SK-N-SH treated with all-trans-retinoic acid at 6 μM for 48 hours (cell line): ENCODE measurements around the gene PDLIM7.
A peak's percentile ranks its signal among the peaks of the same experiment; 100 is the strongest.

Source experiments
- ATAC-seq: fragments of 200-7000 bp; cut with Tn5 transposase; 3 replicates; pipeline ENCODE4 v1.9.1; 2020; ENCODE audit warnings: mild to moderate bottlenecking, moderate library complexity
- ARNTL ChIP-seq: fragments of 450-650 bp; formaldehyde crosslinking; IDR thresholded peaks from 2 replicates; pipeline ENCODE4 v1.5.0; 2020; ENCODE audit warnings: low read depth, mild to moderate bottlenecking, moderate library complexity, borderline replicate concordance
- BACH2 ChIP-seq: fragments of 250-450 bp; sonication (Bioruptor Pico); IDR thresholded peaks from 2 replicates; pipeline ENCODE4 v1.9.0; 2021; ENCODE audit warnings: mild to moderate bottlenecking, borderline replicate concordance
- CREB5 ChIP-seq: fragments of 250-450 bp; sonication (Bioruptor Pico); IDR thresholded peaks from 2 replicates; pipeline ENCODE4 v1.5.1; 2020; ENCODE audit warnings: low read depth, mild to moderate bottlenecking, moderate library complexity
- CSDC2 ChIP-seq: fragments of 250-450 bp; sonication (Bioruptor Pico); IDR thresholded peaks from 2 replicates; pipeline ENCODE4 v1.5.0; 2020; ENCODE audit warnings: mild to moderate bottlenecking, moderate library complexity
- ESRRG ChIP-seq: fragments of 250-450 bp; sonication (Bioruptor Pico); IDR thresholded peaks from 2 replicates; pipeline ENCODE4 v1.6.1; 2021; ENCODE audit warnings: mild to moderate bottlenecking
- GLIS3 ChIP-seq: fragments of 250-450 bp; sonication (Bioruptor Pico); IDR thresholded peaks from 2 replicates; pipeline ENCODE4 v1.5.0; 2020; ENCODE audit warnings: mild to moderate bottlenecking, moderate library complexity
- ISL1 ChIP-seq: fragments of 250-450 bp; sonication (Bioruptor Pico); IDR thresholded peaks from 2 replicates; pipeline ENCODE4 v2.1.2; 2022; ENCODE audit warnings: mild to moderate bottlenecking, moderate library complexity
- OSR1 ChIP-seq: fragments of 250-450 bp; sonication (Bioruptor Pico); IDR thresholded peaks from 2 replicates; pipeline ENCODE4 v1.8.0; 2022; ENCODE audit warnings: moderate library complexity, mild to moderate bottlenecking, inconsistent platforms
- PPARA ChIP-seq: fragments of 250-450 bp; sonication (Bioruptor Pico); IDR thresholded peaks from 2 replicates; pipeline ENCODE4 v1.5.0; 2020; ENCODE audit warnings: mild to moderate bottlenecking, borderline replicate concordance
- RARB ChIP-seq: fragments of 250-450 bp; sonication (Bioruptor Pico); IDR thresholded peaks from 2 replicates; pipeline ENCODE4 v1.8.0; 2021; ENCODE audit warnings: mild to moderate bottlenecking, moderate library complexity
- SNAI2 ChIP-seq: fragments of 250-450 bp; sonication (Bioruptor Pico); IDR thresholded peaks from 2 replicates; pipeline ENCODE4 v1.5.0; 2020; ENCODE audit warnings: mild to moderate bottlenecking, moderate library complexity
- TCF4 ChIP-seq: fragments of 250-450 bp; sonication (Bioruptor Pico); IDR thresholded peaks from 2 replicates; pipeline ENCODE4 v1.8.0; 2021; ENCODE audit warnings: mild to moderate bottlenecking, moderate library complexity, borderline replicate concordance
- TOX ChIP-seq: fragments of 250-450 bp; sonication (Bioruptor Pico); IDR thresholded peaks from 2 replicates; pipeline ENCODE4 v1.8.0; 2021; ENCODE audit warnings: mild to moderate bottlenecking, moderate library complexity, borderline replicate concordance
- TSHZ2 ChIP-seq: fragments of 250-450 bp; sonication (Bioruptor Pico); IDR thresholded peaks from 2 replicates; pipeline ENCODE4 v1.5.0; 2020; ENCODE audit warnings: mild to moderate bottlenecking, moderate library complexity
- ZC3H10 ChIP-seq: fragments of 250-450 bp; sonication (Bioruptor Pico); IDR thresholded peaks from 2 replicates; pipeline ENCODE4 v1.5.1; 2021; ENCODE audit warnings: mild to moderate bottlenecking, moderate library complexity
- ZFP3 ChIP-seq: fragments of 250-450 bp; sonication (Bioruptor Pico); IDR thresholded peaks from 2 replicates; pipeline ENCODE4 v1.5.0; 2020; ENCODE audit warnings: mild to moderate bottlenecking, moderate library complexity
- ZFP30 ChIP-seq: fragments of 450-650 bp; formaldehyde crosslinking; IDR thresholded peaks from 2 replicates; pipeline ENCODE4 v1.5.0; 2022; ENCODE audit warnings: mild to moderate bottlenecking, moderate library complexity
- ZNF565 ChIP-seq: fragments of 450-650 bp; formaldehyde crosslinking; conservative IDR thresholded peaks from 2 replicates; pipeline ENCODE4 v1.5.0; 2020; ENCODE audit warnings: low read depth, mild to moderate bottlenecking, moderate library complexity
- ZNF70 ChIP-seq: fragments of 450-650 bp; formaldehyde crosslinking; IDR thresholded peaks from 2 replicates; pipeline ENCODE4 v1.5.0; 2020; ENCODE audit warnings: mild to moderate bottlenecking, moderate library complexity
- ZNF8 ChIP-seq: fragments of 450-650 bp; formaldehyde crosslinking; IDR thresholded peaks from 2 replicates; pipeline ENCODE4 v1.5.0; 2020; ENCODE audit warnings: mild to moderate bottlenecking, moderate library complexity
- TF ChIP-seq, protein P1 (sequence below): fragments of 250-450 bp; sonication (Bioruptor Pico); IDR thresholded peaks from 2 replicates; pipeline ENCODE4 v1.8.0; 2021; ENCODE audit warnings: low read depth, mild to moderate bottlenecking, moderate library complexity, borderline replicate concordance
- TF ChIP-seq, protein P2 (sequence below): fragments of 250-450 bp; sonication (Bioruptor Pico); IDR thresholded peaks from 2 replicates; pipeline ENCODE4 v1.8.0; 2020; ENCODE audit warnings: mild to moderate bottlenecking, moderate library complexity, borderline replicate concordance
- TF ChIP-seq, protein P3 (sequence below): fragments of 250-450 bp; sonication (Bioruptor Pico); IDR thresholded peaks from 2 replicates; pipeline ENCODE4 v1.5.1; 2021; ENCODE audit warnings: mild to moderate bottlenecking, moderate library complexity

The PDLIM7 gene

DNA sequence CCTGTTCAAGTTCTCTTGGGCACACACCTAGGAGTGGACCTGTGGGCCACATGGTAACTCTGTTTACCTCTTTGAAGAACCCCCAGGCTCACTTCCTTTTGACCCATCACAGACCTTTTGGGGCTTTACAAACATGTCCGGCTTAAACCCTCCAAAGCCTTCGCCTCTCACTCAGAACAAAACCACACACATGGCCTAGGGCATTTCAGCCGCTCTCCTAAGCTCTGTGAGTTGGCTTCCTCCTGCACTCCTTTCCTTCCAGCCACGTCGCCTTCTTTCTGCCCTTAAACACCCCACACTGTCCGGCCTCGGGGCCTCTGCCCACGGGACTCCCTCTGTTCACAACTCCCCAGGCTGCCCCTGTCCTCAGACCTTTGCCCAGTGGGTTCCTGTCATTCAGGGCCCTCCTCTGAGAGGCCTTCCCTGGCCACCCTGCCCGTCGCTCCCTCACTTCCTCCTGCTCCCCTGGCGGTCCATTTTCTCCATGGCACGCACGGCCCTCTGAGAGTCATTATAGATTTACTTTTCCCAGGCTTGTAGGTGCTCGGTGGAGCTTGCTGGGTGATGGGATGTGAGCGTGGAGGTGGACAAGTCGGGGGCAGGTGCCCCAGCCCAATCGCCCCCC, 10.3 kb upstream of the PDLIM7 start:
- TF ChIP-seq RARB (CRISPR knock-in tag): no peak
- TF ChIP-seq OSR1 (CRISPR knock-in tag): no peak
- TF ChIP-seq ISL1 (CRISPR knock-in tag): no peak
- no peak for TF ChIP-seq ZNF70 (CRISPR knock-in tag)
- TF ChIP-seq ZNF565 (CRISPR knock-in tag): no peak
- TF ChIP-seq ARNTL (CRISPR knock-in tag): no peak
- TF ChIP-seq, protein P1, sequence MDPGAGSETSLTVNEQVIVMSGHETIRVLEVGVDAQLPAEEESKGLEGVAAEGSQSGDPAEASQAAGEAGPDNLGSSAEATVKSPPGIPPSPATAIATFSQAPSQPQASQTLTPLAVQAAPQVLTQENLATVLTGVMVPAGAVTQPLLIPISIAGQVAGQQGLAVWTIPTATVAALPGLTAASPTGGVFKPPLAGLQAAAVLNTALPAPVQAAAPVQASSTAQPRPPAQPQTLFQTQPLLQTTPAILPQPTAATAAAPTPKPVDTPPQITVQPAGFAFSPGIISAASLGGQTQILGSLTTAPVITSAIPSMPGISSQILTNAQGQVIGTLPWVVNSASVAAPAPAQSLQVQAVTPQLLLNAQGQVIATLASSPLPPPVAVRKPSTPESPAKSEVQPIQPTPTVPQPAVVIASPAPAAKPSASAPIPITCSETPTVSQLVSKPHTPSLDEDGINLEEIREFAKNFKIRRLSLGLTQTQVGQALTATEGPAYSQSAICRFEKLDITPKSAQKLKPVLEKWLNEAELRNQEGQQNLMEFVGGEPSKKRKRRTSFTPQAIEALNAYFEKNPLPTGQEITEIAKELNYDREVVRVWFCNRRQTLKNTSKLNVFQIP: no peak
- TF ChIP-seq ZC3H10 (CRISPR knock-in tag): no peak
- no peak for TF ChIP-seq BACH2
- no peak for TF ChIP-seq ZFP3
- TF ChIP-seq ESRRG (CRISPR knock-in tag): no peak
- TF ChIP-seq, protein P2, sequence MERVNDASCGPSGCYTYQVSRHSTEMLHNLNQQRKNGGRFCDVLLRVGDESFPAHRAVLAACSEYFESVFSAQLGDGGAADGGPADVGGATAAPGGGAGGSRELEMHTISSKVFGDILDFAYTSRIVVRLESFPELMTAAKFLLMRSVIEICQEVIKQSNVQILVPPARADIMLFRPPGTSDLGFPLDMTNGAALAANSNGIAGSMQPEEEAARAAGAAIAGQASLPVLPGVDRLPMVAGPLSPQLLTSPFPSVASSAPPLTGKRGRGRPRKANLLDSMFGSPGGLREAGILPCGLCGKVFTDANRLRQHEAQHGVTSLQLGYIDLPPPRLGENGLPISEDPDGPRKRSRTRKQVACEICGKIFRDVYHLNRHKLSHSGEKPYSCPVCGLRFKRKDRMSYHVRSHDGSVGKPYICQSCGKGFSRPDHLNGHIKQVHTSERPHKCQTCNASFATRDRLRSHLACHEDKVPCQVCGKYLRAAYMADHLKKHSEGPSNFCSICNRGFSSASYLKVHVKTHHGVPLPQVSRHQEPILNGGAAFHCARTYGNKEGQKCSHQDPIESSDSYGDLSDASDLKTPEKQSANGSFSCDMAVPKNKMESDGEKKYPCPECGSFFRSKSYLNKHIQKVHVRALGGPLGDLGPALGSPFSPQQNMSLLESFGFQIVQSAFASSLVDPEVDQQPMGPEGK: no peak
- TF ChIP-seq SNAI2: no peak
- no peak for TF ChIP-seq TSHZ2 (CRISPR knock-in tag)
- TF ChIP-seq CSDC2: no peak
- no peak for TF ChIP-seq TCF4 (CRISPR knock-in tag)
- TF ChIP-seq CREB5 (CRISPR knock-in tag): no peak
- TF ChIP-seq GLIS3 (CRISPR knock-in tag): no peak
- TF ChIP-seq, protein P3, sequence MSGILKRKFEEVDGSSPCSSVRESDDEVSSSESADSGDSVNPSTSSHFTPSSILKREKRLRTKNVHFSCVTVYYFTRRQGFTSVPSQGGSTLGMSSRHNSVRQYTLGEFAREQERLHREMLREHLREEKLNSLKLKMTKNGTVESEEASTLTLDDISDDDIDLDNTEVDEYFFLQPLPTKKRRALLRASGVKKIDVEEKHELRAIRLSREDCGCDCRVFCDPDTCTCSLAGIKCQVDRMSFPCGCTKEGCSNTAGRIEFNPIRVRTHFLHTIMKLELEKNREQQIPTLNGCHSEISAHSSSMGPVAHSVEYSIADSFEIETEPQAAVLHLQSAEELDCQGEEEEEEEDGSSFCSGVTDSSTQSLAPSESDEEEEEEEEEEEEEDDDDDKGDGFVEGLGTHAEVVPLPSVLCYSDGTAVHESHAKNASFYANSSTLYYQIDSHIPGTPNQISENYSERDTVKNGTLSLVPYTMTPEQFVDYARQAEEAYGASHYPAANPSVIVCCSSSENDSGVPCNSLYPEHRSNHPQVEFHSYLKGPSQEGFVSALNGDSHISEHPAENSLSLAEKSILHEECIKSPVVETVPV (CRISPR knock-in tag): no peak
- TF ChIP-seq ZFP30: no peak
- ATAC-seq: no peak

DNA sequence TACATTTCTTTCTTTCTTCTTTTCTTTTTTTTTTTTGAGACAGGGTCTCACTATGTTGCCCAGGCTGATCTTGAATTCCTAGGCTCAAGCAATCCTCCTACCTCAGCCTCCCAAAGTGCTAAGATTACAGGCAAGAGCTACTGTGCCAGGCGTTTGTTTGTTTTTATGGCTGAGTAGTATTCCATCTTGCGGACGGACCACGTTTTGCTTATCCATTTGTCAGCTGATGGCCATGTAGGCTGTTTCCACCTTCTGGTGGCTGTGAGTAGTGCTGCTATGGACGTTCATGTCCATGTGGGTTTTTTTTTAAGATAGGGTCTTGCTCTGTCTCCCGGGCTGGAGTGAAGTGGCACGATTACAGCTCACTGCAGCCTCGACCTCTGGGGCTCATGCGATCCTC, 9.8 kb upstream of the PDLIM7 start:
- ATAC-seq: peak; percentile 42; the same call in 2 of the 3 replicates
- no peak for TF ChIP-seq OSR1 (CRISPR knock-in tag)
- no peak for TF ChIP-seq ZFP30
- no peak for TF ChIP-seq TSHZ2 (CRISPR knock-in tag)
- TF ChIP-seq ZFP3: no peak
- TF ChIP-seq TOX (CRISPR knock-in tag): no peak
- TF ChIP-seq, protein P1: no peak
- TF ChIP-seq RARB (CRISPR knock-in tag): no peak
- no peak for TF ChIP-seq GLIS3 (CRISPR knock-in tag)
- TF ChIP-seq PPARA: no peak
- no peak for TF ChIP-seq BACH2
- TF ChIP-seq ZNF70 (CRISPR knock-in tag): no peak
- no peak for TF ChIP-seq CSDC2
- no peak for TF ChIP-seq ZNF565 (CRISPR knock-in tag)
- no peak for TF ChIP-seq ARNTL (CRISPR knock-in tag)
- TF ChIP-seq ZNF8 (CRISPR knock-in tag): no peak
- TF ChIP-seq TCF4 (CRISPR knock-in tag): no peak
- TF ChIP-seq ESRRG (CRISPR knock-in tag): no peak
- TF ChIP-seq, protein P2: no peak
